A549 treated with Hydrocortisone at 1 μM for 4 hours (cell line): ENCODE measurements around the gene NDUFA8. TPM values are rescaled to one million over a fixed set of nuclear protein-coding genes. Genes with fewer than 3 reads are reported as not detected.

ENCODE experiments used
- total RNA-seq: library from RNA; stranded (reverse); fragments of 200-300 nt; extraction: Qiagen RNA extraction; gene quantifications from 5 replicates; pipeline ENCODE4 v1.2.3, GENCODE V29; 2022

NDUFA8 gene
- 105 to 126 TPM (median 117 TPM) in 5 replicates for total RNA-seq

DNA sequence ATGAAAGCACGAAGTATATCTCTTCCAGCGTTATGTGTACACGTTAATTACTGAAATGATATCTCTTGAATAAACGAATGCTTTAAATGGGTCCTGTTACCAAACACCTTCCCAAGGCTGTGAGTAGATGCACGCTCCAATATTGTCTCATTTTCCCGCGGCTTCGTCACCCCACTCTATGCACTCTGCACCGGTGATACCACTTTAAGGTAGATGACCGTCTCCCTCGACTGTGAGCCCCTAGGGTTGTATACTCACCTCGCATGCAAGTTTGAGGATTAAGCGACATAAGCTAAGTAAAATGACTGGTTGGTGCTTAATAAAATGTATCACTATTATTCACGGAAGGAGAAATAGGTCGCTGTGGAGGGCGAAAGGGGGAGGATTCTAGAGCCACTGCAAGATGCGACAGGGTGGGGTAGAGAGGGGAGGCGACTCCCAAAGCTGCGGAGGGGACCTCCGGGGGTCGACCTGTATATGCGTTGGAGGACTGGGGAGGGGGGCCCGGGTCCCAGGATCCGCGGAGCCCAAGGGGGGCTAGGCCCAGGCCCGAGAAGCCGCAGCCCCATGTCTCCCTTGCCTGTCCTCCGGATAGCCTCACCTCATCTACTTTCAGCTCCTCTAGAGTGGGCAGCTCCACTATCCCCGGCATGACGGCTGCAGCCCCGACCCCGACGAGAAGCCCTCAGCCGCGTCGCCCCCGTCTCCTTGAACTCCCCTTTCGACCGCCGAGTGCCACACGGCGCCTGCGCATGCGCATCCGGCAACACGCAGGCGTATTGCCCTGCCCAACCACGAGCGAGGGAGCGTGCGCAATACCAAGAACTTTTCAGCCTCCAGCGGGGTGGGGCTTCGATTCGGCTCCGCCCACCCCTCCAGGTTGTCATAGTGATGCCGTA is at the start of gene NDUFA8, which contains the start of gene MORN5:
Gene NDUFA8, minus strand, starts transcription at position 754 of the 899 bp plus-strand sequence. Its CDS starts 102 bp downstream, at position 652.
Gene MORN5, plus strand, starts transcription at position 883 of the 899 bp plus-strand sequence. CDS start 65 bp downstream, outside the sequence.

Other genes with a start within 250 kb of the NDUFA8 start
- 4.1 to 5.4 TPM (median 4.9 TPM) in 5 replicates for gene TTLL11, start 66.5 kb downstream of the NDUFA8 start, total RNA-seq
- not detected in 5 replicates for gene MORN5, start 129 bp upstream of the NDUFA8 start, total RNA-seq
- 2.4 to 3.2 TPM (median 2.6 TPM) in 5 replicates for gene LHX6, start 69.2 kb upstream of the NDUFA8 start, total RNA-seq
- gene RBM18, start 105.1 kb upstream of the NDUFA8 start, total RNA-seq = 12.8 to 25.3 TPM (median 22.4 TPM) in 5 replicates
- 61.5 to 76.3 TPM (median 69.0 TPM) in 5 replicates for gene MRRF, start 105.1 kb upstream of the NDUFA8 start, total RNA-seq
- gene PTGS1, start 211.2 kb upstream of the NDUFA8 start, total RNA-seq = 1.5 to 1.8 TPM (median 1.5 TPM) in 5 replicates